Ureter (tissue), 1 donor: Measurements from ENCODE around the gene STRN4. TPM values are rescaled to one million over a fixed set of nuclear protein-coding genes. Genes with fewer than 3 reads are reported as not detected.
"Not testable (repeated sequence)": the region's sequence is repeated elsewhere in the genome, so short reads cannot be mapped to it uniquely, and the experiment has no call there.

Experiments used
- DNase-seq: peaks from one replicate; pipeline ENCODE4 v3.0.0-alpha.2; 2020; ENCODE audit warnings: low spot score
- total RNA-seq: library from RNA; stranded (reverse); gene quantifications from one replicate; pipeline ENCODE4 v1.2.4, GENCODE V29; 2023
- donor health status: DM: yes; HTN: yes; CAD: no.

STRN4 gene
- total RNA-seq, 1 donor from 2014 or later, result 67.6 TPM

GRCh38 chr19:46772170-46773017 is 26.1 kb upstream of the STRN4 start:
- no peak for DNase-seq

DNA sequence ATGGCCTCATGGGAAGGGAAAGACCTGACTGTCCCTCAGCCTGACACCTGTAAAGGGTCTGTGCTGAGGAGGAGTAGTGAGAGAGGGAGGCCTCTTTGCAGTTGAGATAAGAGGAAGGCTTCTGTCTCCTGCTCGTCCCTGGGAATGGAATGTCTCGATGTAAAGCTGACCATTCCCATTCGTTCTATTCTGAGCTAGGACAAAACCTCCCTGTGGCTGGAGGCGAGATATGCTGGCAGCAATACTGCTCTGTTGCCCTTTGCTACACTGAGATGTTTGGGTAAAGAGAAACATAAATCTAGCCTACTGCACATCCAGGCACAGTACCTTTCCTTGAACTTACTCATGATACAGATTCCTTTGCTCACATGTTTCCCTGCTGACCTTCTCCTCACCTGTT is 22.5 kb upstream of the STRN4 start:
- not testable (repeated sequence) for DNase-seq

GRCh38 chr19:46766569-46767317 is 20.5 kb upstream of the STRN4 start:
- DNase-seq, result no peak

DNA sequence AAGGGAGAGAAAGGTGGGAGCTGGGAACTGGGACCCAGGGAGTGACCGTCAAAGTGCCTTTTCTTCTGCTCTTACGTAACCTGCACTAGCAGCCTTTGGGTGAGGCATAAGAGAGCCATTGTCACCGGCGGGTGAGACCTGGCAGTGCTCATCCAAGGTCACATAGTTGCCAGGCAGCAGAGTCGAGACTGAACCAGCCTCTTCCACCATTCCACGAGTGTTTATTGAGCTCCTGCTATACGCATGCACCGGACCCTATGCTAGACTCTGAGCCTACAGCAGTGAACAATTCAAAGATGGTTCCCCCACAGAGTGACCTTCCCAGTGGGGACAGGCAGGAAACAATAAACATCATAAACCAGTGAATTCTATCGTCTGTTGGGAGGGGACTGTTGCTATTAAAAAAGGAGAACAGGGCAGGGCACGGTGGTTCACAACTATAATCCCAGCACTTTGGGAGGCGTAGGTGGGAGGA is 18.6 kb upstream of the STRN4 start:
- no peak for DNase-seq

DNA sequence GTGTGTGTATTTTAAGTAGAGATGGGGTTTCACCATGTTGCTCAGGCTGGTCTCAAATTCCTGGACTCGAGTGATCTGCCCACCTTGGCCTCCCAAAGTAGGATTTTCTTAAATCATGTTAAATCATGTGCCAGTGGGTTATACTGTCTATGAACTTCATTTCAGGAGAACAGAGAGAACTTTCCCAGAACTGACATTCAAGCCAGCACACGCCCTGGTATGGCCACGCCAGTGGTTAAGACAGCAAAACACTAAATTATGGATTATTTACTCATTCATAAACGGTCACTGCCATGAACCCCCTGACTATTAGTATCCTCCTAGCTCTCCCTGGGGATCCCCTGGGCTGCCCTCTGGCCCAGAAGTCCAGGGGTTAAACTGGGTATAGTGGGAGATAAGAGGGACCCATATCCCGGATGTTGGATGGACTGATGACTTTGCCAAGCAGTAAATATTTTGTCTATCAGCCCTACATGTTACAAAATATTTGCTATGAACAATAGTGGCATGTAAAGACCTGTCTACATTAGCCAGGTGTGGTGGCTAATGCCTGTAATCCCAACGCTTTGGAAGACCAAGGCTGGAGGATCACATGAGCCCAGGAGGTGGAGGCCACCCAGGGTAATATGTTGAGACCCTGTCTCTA is 16.1 kb upstream of the STRN4 start:
- no peak for DNase-seq

DNA sequence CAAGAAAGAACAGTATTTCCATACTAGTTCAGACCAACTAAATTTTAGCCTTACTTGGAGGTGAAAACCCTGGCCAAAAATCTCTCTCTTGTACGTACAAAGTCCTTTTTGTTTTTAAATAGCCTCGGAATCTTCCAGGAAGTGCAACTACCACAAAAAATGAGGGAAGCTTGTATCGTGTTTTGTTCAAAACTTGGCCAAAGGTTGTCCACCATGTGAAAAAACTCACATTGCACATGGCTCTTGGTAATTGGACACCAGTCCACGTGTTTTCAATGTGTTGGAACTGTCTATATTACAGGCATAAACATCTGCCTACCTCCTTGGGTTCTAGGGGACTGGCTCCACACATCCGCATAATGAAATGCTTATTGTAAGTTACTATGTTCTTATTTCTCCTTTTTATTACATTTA is 15.2 kb upstream of the STRN4 start:
- no peak for DNase-seq

GRCh38 chr19:46760897-46761296 is 14.6 kb upstream of the STRN4 start:
- DNase-seq, result not testable (repeated sequence)

GRCh38 chr19:46760363-46760762 is 14.1 kb upstream of the STRN4 start:
- no peak for DNase-seq

- no peak for DNase-seq
Measured at GRCh38 chr19:46759817-46760333, 13.6 kb upstream of the STRN4 start.

DNA sequence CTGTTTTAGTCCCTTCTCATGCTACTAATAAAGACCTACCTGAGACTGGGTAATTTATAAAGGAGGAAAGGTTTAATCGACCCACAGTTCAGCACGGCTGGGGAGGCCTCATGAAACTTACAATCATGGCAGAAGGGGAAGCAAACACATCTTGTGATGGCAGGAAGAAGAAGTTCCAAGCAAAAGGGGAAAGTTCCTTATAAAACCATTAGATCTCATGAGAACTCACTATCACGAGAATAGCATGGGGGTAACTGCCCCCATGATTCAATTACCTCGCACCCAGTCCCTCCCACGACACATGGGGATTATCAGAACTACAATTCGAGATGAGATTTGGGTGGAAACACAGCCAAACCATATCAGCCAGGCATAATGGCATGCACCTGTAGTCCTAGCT is 13.0 kb upstream of the STRN4 start:
- no peak for DNase-seq

GRCh38 chr19:46756544-46756888 is 10.3 kb upstream of the STRN4 start:
- no peak for DNase-seq

GRCh38 chr19:46755853-46756543 is 9.7 kb upstream of the STRN4 start:
- DNase-seq, result no peak

GRCh38 chr19:46755077-46755852 is 9.0 kb upstream of the STRN4 start:
- no peak for DNase-seq

GRCh38 chr19:46753420-46754155 is 7.3 kb upstream of the STRN4 start:
- no peak for DNase-seq

GRCh38 chr19:46748325-46749109 is 2.3 kb upstream of the STRN4 start:
- no peak for DNase-seq

GRCh38 chr19:46745521-46746280 is 549 bp downstream of the STRN4 start, which contains the start of gene FKRP:
Gene FKRP, plus strand, starts transcription at chr19:46746057. Its CDS starts 9,394 bp downstream, at chr19:46755451.
- no peak for DNase-seq

DNA sequence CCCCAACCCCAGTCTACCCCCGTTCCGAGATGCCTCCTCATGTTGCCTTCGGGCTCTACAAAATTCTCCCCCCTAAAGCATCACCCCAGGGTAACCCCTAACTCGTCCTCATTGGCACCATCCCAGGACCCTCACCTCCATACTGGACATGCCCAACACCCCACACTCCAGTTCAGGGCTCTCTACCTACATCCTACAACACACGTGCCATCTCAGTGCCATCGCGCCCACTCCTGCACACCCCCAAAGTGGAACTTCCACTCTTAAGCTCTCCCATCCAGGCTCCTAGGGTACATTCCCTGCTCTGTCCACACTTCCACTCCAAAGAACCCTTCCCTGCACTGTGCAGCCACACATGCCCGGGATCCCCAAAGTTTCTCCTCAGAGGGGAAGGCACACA is 1.2 kb downstream of the STRN4 start:
- DNase-seq, result no peak

DNA sequence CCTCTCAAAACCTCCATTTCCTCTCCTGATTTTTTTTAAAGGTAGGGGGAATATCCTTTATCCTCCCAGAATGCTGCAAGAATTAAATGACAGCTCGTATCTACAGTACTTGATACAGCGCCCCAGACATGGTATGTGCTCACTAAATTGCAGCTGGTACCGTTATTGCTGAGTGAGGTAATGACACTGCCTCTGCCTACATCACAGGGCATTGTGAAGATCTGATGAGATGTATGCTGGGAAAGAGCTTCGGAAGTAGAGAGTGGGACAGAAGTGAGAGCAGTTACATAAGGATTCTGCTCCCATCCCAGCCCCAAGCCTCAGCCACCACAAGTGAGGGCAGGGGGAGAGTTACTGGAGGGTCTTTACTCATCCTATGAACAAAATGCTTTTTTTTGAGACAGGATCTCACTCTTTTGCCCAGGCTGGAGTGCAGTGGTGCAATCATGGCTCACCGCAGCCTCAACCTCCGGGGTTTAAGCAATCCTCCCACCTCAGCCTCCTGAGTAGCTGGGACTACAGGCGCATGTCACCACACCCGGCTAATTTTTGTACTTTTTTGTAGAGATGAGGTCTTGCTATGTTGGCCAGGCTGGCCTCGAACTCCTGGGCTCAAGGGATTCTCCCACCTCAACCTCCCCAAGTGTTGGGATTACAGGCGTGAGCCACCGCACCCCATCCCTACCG is 2.1 kb downstream of the STRN4 start:
- DNase-seq, result no peak
